GM12878 (cell line): ENCODE data around the gene PUS10. TPM values are rescaled to one million over a fixed set of nuclear protein-coding genes. Genes with fewer than 3 reads are reported as not detected.

Experiments
- ATAC-seq: fragments of 200-7000 bp; cut with Tn5 transposase; 3 replicates; pipeline ENCODE4 v1.9.1; 2020; ENCODE audit warnings: mild to moderate bottlenecking, moderate library complexity
- BruUV-seq: library from RNA; stranded (reverse); fragments of 400-500 nt; replicated peaks from 2 replicates; lab custom pipeline; 2021; lab: Mats Ljungman, UMichigan
- CTCF ChIA-PET: fragments of 300-600 bp; sonication (Branson Sonifier 250); formaldehyde crosslinking; extraction: SDS; loops from one replicate; lab custom pipeline; 2021; ENCODE audit warnings: inconsistent platforms; lab: Yijun Ruan, JAX
- POLR2A ChIA-PET: fragments of 350-600 bp; formaldehyde crosslinking; extraction: SDS; loops from one replicate; lab custom pipeline; 2021; ENCODE audit warnings: inconsistent platforms; lab: Charles Lee
- RAD21 ChIA-PET: fragments of 300-600 bp; sonication (Branson Sonifier 250); formaldehyde crosslinking; loops from one replicate; lab custom pipeline; 2023; ENCODE audit warnings: antibody characterized with exemption; ENCODE audit not compliant: unreplicated experiment; lab: Charles Lee
- SMC1A ChIA-PET: fragments of 300-600 bp; sonication (Branson Sonifier 250); formaldehyde crosslinking; loops from one replicate; lab custom pipeline; 2023; ENCODE audit not compliant: unreplicated experiment, uncharacterized antibody; lab: Charles Lee
- DNase-seq: peaks from one replicate; pipeline ENCODE4 v3.0.0-alpha.2; 2011; ENCODE audit warnings: low read depth, low spot score
- FAIRE-seq: peaks from 3 replicates; lab custom pipeline; 2011; peaks lifted over from hg19 to GRCh38; lab: Jason Lieb, UNC
- H2AFZ ChIP-seq: 2 replicates; pipeline ENCODE4 v1.6.0; 2011; ENCODE audit warnings: low read depth, low read length, control low read depth; ENCODE audit not compliant: control insufficient read depth
- H3K27ac ChIP-seq: 2 replicates; pipeline ENCODE4 v1.5.1; 2011; ENCODE audit warnings: control low read depth; ENCODE audit not compliant: control insufficient read depth, insufficient read depth
- H3K27me3 ChIP-seq, 2 experiments: replicated peaks in 1 of 2; 2 replicates each; pipeline versions ENCODE4 v1.6.0 to v1.6.1; 2011; ENCODE audit warnings: low read length in 1 of 2; ENCODE audit not compliant: control insufficient read depth in 2 of 2, insufficient read depth in 2 of 2
- H3K36me3 ChIP-seq, 2 experiments: 2 replicates each; pipeline ENCODE4 v1.5.1; 2011; ENCODE audit warnings: low read length in 1 of 2; ENCODE audit not compliant: control insufficient read depth in 2 of 2, insufficient read depth in 2 of 2
- H3K4me1 ChIP-seq: 2 replicates; pipeline ENCODE4 v1.6.1; 2011; ENCODE audit warnings: mild to moderate bottlenecking, low read length, moderate library complexity, mixed read lengths; ENCODE audit not compliant: control insufficient read depth, insufficient read depth
- H3K4me2 ChIP-seq: 2 replicates; pipeline ENCODE4 v1.6.0; 2011; ENCODE audit warnings: control low read depth; ENCODE audit not compliant: control insufficient read depth, insufficient read depth
- H3K4me3 ChIP-seq: fragments of 200-600 bp; sonication (generic); 2 replicates; pipeline ENCODE4 v1.5.1; 2016
- H3K79me2 ChIP-seq: 2 replicates; pipeline ENCODE4 v1.6.0; 2011; ENCODE audit warnings: low read length; ENCODE audit not compliant: control insufficient read depth, insufficient read depth
- H3K9ac ChIP-seq: 2 replicates; pipeline ENCODE4 v1.8.0; 2011; ENCODE audit warnings: low read length, control low read depth, mixed read lengths; ENCODE audit not compliant: control insufficient read depth, insufficient read depth
- H3K9me3 ChIP-seq: replicated peaks from 3 replicates; pipeline ENCODE4 v1.5.1; 2011; ENCODE audit warnings: mild to moderate bottlenecking, low read length; ENCODE audit not compliant: control insufficient read depth, insufficient read depth
- H4K20me1 ChIP-seq: 2 replicates; pipeline ENCODE4 v1.6.0; 2011; ENCODE audit not compliant: control insufficient read depth, insufficient read depth
- ATF7 ChIP-seq: fragments of 450-650 bp; IDR thresholded peaks from 2 replicates; pipeline ENCODE4 v1.6.1; 2016; ENCODE audit warnings: low read depth, mild to moderate bottlenecking
- BCL11A ChIP-seq: IDR thresholded peaks from 2 replicates; pipeline ENCODE4 v1.6.1; 2011; ENCODE audit warnings: low read depth, low read length
- EED ChIP-seq: sonication (generic); IDR thresholded peaks from 2 replicates; pipeline ENCODE4 v1.6.1; 2016; ENCODE audit warnings: antibody characterized with exemption, low read depth
- EGR1 ChIP-seq, 2 experiments: IDR thresholded peaks; 1 replicate in 1 of 2; 2 replicates in 1 of 2; pipeline ENCODE4 v1.6.1; 2011 to 2012; ENCODE audit warnings: low read depth in 2 of 2, low read length in 2 of 2, borderline replicate concordance in 1 of 2, mild to moderate bottlenecking in 1 of 2, moderate library complexity in 1 of 2
- FOXM1 ChIP-seq: IDR thresholded peaks from 2 replicates; pipeline ENCODE4 v1.6.1; 2012; ENCODE audit warnings: low read depth, mild to moderate bottlenecking, inconsistent platforms, low read length, moderate library complexity
- IKZF1 ChIP-seq: fragments of 450-650 bp; conservative IDR thresholded peaks from 2 replicates; pipeline ENCODE4 v1.6.1; 2017; ENCODE audit warnings: antibody characterized with exemption, mild to moderate bottlenecking
- IKZF2 ChIP-seq, 2 experiments: fragments of 450-650 bp; IDR thresholded peaks; 2 replicates each; pipeline ENCODE4 v1.6.1; 2017; ENCODE audit warnings: mild to moderate bottlenecking in 2 of 2, moderate library complexity in 2 of 2
- JUNB ChIP-seq: IDR thresholded peaks from 2 replicates; pipeline ENCODE4 v1.6.1; 2016; ENCODE audit warnings: antibody characterized with exemption, mild to moderate bottlenecking
- MEF2A ChIP-seq: IDR thresholded peaks from 2 replicates; pipeline ENCODE4 v1.6.1; 2011; ENCODE audit warnings: low read depth, mild to moderate bottlenecking, low read length, moderate library complexity; ENCODE audit not compliant: insufficient read depth
- MEF2B ChIP-seq: fragments of 450-650 bp; IDR thresholded peaks from 2 replicates; pipeline ENCODE4 v1.6.1; 2018; ENCODE audit warnings: mild to moderate bottlenecking, moderate library complexity; ENCODE audit not compliant: partially characterized antibody, poor library complexity, severe bottlenecking
- MYC ChIP-seq: IDR thresholded peaks from 2 replicates; pipeline ENCODE4 v1.6.1; 2011; ENCODE audit warnings: mild to moderate bottlenecking, low read length, moderate library complexity, inconsistent platforms; ENCODE audit not compliant: insufficient read depth, insufficient replicate concordance, insufficient read length, severe bottlenecking
- NFIC ChIP-seq: IDR thresholded peaks from 2 replicates; pipeline ENCODE4 v1.6.1; 2012; ENCODE audit warnings: low read depth, mild to moderate bottlenecking, inconsistent platforms, low read length, moderate library complexity
- NR2F1 ChIP-seq: fragments of 450-650 bp; conservative IDR thresholded peaks from 2 replicates; pipeline ENCODE4 v1.6.1; 2017; ENCODE audit warnings: mild to moderate bottlenecking
- PAX5 ChIP-seq: IDR thresholded peaks from 2 replicates; pipeline ENCODE4 v1.6.1; 2011; ENCODE audit warnings: low read depth, low read length, borderline replicate concordance
- POLR2AphosphoS2 ChIP-seq: IDR thresholded peaks from 2 replicates; pipeline ENCODE4 v1.6.1; 2011; ENCODE audit warnings: low read depth, mild to moderate bottlenecking, low read length, improper control_type of control experiment, moderate library complexity
- RUNX3 ChIP-seq: IDR thresholded peaks from 2 replicates; pipeline ENCODE4 v1.6.1; 2012; ENCODE audit warnings: low read length, inconsistent platforms
- SREBF1 ChIP-seq: IDR thresholded peaks from 2 replicates; pipeline ENCODE4 v1.6.1; 2012; ENCODE audit warnings: mild to moderate bottlenecking, low read length
- SREBF2 ChIP-seq: IDR thresholded peaks from 2 replicates; pipeline ENCODE4 v1.6.1; 2012; ENCODE audit warnings: mild to moderate bottlenecking, low read length
- YY1 ChIP-seq: IDR thresholded peaks from 2 replicates; pipeline ENCODE4 v1.6.1; 2011; ENCODE audit warnings: low read depth, mild to moderate bottlenecking, low read length
- ZNF592 ChIP-seq: fragments of 450-650 bp; IDR thresholded peaks from 2 replicates; pipeline ENCODE4 v1.6.1; 2017; ENCODE audit warnings: mild to moderate bottlenecking, moderate library complexity
- ZZZ3 ChIP-seq: IDR thresholded peaks from 2 replicates; pipeline ENCODE4 v1.6.1; 2011; ENCODE audit warnings: low read depth; ENCODE audit not compliant: control insufficient read depth, insufficient read length
- WGBS: methylation state at CpG from one replicate; pipeline ENCODE4 v1.1.6; 2016; ENCODE audit warnings: low lambda C conversion rate; ENCODE audit not compliant: insufficient replicate concordance, insufficient coverage; ENCODE audit errors: missing lambda C conversion rate; 5-methylcytosine and 5-hydroxymethylcytosine counted together
- in situ Hi-C: fragments of 300-500 bp; cut with MboI; formaldehyde crosslinking; loops from 9 replicates; pipeline ENCODE4 v1.14.3; 2018; ENCODE audit warnings: mixed read lengths
- intact Hi-C: fragments of 100-400 bp; cut with micrococcal nuclease; formaldehyde crosslinking; loops from one replicate; pipeline ENCODE4 v1.14.2; 2022; ENCODE audit not compliant: unreplicated experiment
- polyA plus RNA-seq, 11 experiments: library from polyadenylated mRNA; depleted of rRNA in 4 of 11; unstranded in 6 of 11; stranded (reverse) in 5 of 11; fragments of >200 nt; fragmentation: Nextera tagmentation in 4 of 11; fragmentation: Illumina TruSeq in 1 of 11; extraction: Ambion mirVana in 4 of 11; extraction: Trizol in 1 of 11; gene quantifications; 1 replicate in 1 of 11; 2 replicates in 10 of 11; pipeline versions ENCODE4 v1.2.1 to v1.2.3, GENCODE V29; 2011 to 2016; ENCODE audit warnings: inconsistent platforms in 2 of 11, missing spikeins in 2 of 11, low read depth in 1 of 11
- total RNA-seq, 4 experiments: library from RNA; depleted of rRNA in 3 of 4; stranded (reverse); fragments of >200 nt in 3 of 4; fragmentation: Illumina TruSeq in 1 of 4; extraction: Trizol in 1 of 4; gene quantifications; 2 replicates each; pipeline versions ENCODE4 v1.2.1 to v1.2.3, GENCODE V29; 2013 to 2021

PUS10 gene
- total and polyA plus RNA-seq, 10 of the 15 experiments (the other 5 are each of a cell fraction or from before 2014, with no cell fraction given): 9.1 to 17.0 (median 13.0) TPM

GRCh38 chr2:61012303-61012702, 5.8 kb downstream of the PUS10 start (continued):
- TF ChIP-seq IKZF1 (peak; percentile 31; the same call in 1 of the 2 replicates), NFIC (peak; percentile 69), IKZF2 (IDR thresholded peaks at IDR 0.05) (peak; percentile 67 to 72), MEF2B (peak; percentile 13), MEF2A (0 out of 2 replicates have a peak, but pooled peaks have one; percentile 42), EED (peak; percentile 81), ATF7 (peak; percentile 26; the same call in 1 of the 2 replicates), FOXM1 (peak; percentile 39; the same call in 1 of the 2 replicates), NR2F1 (peak; percentile 72), JUNB (peak; percentile 52), RUNX3 (peak; percentile 59)

GRCh38 chr2:61011678-61012077, 6.4 kb downstream of the PUS10 start:
- no TSS peak for BruUV-seq
- in situ Hi-C loops: no loop called here
- Histone ChIP-seq H2AFZ (no peak overlapping the region), H3K9ac (no peak overlapping the region), H4K20me1 (no peaks in the 10 kb centered on the region), H3K4me2 (no peak overlapping the region), H3K36me3 (no peaks in the 10 kb centered on the region), H3K9me3 (no peaks in the 10 kb centered on the region), H3K27ac (no peak overlapping the region), H3K4me1 (peaks cover 5% of the 10 kb centered on the region; the same call in 1 of the 2 replicates), H3K4me3 (no peak overlapping the region), H3K79me2 (peaks cover 11% of the 10 kb centered on the region), H3K27me3 (no peaks in the 10 kb centered on the region)
- no peak for FAIRE-seq
- 91% methylated on average over 1 of the region's 1 CpG for WGBS
- ATAC-seq: no peak
- ChIA-PET RAD21 (no interaction called here), SMC1A (interaction anchor here (0.6 to 1.6 kb wide), 3 partner anchors 12 to 133 kb away, joined by 3 to 5 read pairs (median 4); no protein-coding TSS in a partner anchor), POLR2A (interaction anchor here (0.7 kb wide), 1 partner anchor 54 kb away, joined by 4 read pairs; no protein-coding TSS in a partner anchor), CTCF (interaction anchor here (3.0 kb wide), 1 partner anchor 13 kb away, joined by 12 read pairs; no protein-coding TSS in a partner anchor)
- intact Hi-C loops: no loop called here
- DNase-seq: no peak
- TF ChIP-seq YY1: no peak
- no peak for TF ChIP-seq ZNF592
- TF ChIP-seq PAX5: no peak
- TF ChIP-seq NR2F1: no peak
- TF ChIP-seq SREBF1: no peak
- no peak for TF ChIP-seq MYC
- TF ChIP-seq EGR1 (IDR thresholded peaks at IDR 0.05; ENCODE audit: borderline replicate concordance in 1 of 2, low read depth in 2 of 2, low read length in 2 of 2): no peak
- no peak for TF ChIP-seq ZZZ3
- TF ChIP-seq SREBF2: no peak
- no peak for TF ChIP-seq POLR2AphosphoS2
- TF ChIP-seq BCL11A: no peak
